Measurements from ENCODE around the gene RDX.
"Not testable (repeated sequence)": the region's sequence is repeated elsewhere in the genome, so short reads cannot be mapped to it uniquely, and the experiment has no call there.

The RDX gene

DNA sequence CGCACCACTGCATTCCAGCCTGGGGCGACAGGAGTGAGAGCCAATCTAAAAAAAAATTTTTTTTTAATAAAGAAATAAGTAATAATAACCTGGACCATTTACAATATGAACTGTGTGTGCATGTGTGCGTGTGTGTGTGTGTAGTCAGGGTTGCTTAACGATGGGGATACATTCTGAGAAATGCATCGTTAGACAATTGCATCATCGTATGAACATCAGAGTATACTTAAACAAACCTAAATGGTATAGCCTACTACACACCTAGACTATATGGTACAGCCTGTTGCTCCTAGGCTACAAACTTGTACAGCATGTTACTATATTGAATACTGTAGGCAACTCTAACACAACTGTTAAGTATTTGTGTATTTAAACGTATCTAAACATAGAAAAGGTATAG is 26.4 kb downstream of the RDX start:
- no peak for DNase-seq

DNA sequence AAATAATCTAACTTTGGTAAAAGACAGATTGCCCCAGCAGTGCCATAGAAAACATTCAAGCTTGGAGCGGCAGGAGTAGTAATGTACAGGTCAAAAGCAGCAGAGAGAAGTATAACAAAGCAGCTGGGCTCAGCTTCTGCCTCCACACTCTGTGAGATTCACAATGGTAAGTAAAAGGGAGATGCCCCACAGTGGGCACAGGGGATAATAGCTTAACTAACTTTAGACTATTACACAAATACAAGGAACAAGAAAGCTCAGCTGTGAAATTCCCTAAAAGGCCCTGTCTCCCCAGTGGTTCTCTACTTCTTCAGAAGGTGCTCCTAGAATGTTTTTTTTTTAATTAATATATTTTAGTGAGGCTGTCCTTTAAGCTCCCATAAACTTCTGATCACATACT is 28.0 kb downstream of the RDX start:
- DNase-seq = no peak

DNA sequence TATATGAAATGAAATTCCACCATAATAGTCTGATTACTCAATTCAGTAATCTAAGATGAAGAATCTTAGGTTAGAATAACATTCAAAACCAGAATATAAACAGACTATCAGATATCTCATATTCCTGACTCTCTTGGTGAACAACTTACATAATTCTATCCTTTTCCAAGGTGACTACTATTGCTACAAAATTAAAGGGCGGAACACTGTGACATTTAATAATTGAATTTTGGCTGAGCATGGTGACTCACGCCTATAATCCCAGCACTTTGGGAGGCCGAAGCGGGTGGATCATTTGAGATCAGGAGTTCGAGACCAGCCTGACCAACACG is 34.4 kb downstream of the RDX start:
- DNase-seq = no peak

DNA sequence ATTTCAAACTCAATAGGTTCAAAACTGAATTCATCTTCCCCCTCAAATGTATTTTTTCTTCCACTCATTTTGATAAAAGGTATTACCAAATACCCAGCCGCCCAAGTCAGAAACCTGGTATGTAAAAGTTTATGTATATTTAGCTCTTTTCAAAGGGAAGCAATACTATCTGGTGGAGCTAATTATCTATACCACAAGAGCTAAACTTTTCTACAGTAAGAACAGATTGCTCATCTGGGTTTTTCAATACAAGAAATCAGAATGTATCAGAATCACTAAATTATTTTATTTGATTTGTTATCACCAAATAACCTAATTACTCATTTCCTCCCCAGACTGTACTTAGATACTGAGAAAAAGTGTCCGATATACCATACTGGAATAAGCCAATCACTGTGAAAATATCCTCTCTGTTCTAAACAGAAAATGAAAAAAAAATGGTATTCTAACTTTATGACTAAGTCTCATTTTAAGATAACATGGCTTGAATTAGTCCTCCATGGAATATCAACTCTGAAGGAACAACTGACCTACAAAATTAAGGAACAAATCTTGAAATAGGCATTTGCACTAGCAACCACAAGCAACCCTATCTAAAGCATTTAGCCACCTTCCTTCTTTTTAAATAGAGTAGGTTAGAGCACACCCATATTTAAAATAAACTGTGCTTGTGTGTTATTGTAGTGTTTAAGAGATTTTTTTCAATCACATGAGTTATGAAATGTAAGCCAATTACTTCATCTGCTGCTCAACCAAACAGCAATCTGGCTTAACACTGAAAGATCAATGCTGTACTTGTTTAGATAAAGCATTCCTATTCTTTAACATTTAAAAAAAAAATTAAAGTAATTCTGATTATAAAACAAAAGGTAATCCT is 35.0 kb downstream of the RDX start:
- no peak for DNase-seq

DNA sequence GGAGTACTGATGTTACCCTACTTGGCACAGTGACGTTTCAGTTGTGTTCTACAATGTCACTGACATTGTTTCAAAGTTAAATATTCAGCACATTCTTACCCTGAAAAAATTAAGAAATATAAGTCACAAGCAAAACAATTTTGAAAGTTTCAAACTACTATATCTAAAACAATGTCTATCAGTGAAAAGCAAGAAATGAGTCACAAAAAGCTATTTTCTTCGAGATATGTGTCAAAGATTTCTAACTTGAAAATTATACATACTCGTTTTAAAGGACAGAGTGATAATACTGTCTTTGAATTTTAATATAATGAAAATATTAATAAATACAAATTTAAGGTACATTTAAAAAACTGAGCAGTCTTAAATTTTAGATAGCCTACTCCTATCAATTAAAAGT is 42.9 kb downstream of the RDX start:
- DNase-seq = no peak

DNA sequence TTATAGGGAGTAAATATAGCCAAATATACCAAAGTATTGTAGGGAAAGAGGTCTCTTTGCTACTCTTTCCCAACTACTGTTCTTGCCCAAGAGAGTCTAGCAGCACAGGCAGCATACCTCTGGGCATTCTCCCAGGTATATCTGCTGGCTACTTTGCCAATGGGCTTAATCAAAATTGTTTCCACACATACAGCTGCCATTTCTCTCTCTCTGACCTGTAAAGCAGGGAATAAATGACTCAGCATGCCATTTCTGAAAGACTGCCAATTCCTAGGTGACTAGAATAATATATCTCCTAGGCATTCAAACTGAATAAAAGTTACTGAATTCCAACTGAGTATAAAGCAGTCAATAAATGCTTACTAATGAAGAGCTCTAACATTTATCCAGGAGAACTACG is 44.6 kb downstream of the RDX start:
- DNase-seq = no peak

DNA sequence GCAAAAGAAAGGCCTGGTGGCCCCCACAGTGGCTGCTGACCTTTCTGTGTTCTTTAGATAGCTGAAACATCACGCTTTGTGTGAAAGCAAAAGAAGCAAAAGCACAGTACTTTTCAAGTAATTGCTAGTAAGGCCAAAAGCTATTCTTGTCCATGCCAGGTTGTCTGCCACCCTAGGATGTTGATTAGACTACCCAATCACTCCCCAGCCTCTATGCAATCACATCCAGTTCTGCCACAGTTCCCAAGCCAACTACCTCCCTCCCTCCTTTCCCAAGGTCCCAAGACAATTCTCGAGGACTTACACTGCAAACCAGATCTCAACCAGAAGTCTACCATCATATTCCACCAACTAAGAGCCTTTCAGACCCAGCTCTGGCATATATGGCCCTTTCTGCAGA is 46.2 kb downstream of the RDX start:
- no peak for DNase-seq

DNA sequence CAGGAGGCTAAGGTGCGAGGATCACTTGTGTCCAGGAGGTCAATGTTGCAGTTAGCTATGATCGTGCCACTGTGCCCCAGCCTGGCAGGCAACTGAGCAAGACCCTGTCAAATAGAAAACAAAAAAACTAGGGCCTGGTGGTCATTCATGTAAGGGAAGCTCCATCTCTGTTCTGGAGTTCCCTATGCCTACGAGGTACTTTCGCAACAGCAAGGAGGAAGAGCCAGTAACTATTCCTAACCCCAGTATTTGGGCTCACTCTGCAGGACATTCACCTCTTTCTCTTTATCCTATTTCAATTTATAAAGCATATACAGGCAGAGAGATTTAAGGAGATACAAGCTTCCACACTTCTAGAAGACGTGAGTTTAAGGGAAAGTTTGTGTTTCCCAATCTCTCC is 46.6 kb downstream of the RDX start:
- DNase-seq = no peak

DNA sequence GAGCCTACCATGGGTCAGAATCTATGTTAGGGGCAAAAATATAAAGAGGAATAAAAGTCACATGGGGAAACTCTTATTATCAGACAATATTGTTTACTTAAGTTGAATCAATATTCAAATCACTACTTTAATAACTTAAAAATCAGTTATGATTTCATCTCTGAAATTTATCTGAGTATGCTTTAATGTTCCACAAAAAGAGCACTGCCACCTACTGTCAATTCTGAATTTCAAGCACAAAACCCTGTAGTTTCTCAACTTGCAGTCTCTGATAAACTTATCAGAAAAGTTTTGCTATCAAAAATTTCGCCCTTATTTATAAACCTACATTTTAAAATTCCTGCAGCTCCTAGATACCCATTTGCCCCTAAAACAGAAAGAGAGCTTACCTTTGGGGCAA is 47.3 kb downstream of the RDX start:
- no peak for DNase-seq

GRCh38 chr11:110243791-110244190 is 52.6 kb downstream of the RDX start:
- DNase-seq = no peak

DNA sequence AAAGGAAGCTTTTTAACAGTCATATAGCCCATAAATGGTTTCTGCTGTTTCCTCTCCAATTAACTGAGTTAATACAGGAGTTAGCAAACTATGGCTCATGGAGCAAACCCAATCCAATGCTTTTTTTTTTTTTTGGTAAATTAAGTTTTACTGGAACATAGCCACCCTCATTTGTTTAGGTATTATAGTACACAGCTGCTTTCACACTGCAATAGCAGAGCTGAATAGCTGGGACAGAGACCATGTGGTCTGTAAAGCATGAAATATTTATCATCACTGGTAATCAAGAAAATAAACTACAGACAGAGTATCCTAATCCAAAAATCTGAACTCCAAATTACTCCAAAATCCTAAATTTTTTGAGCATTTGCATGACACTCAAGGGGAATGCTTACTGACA is 53.7 kb downstream of the RDX start:
- DNase-seq = no peak

GRCh38 chr11:110242188-110242587 is 54.2 kb downstream of the RDX start:
- DNase-seq = no peak

- no peak for DNase-seq
Observed at GRCh38 chr11:110235966-110236365, 60.4 kb downstream of the RDX start.

DNA sequence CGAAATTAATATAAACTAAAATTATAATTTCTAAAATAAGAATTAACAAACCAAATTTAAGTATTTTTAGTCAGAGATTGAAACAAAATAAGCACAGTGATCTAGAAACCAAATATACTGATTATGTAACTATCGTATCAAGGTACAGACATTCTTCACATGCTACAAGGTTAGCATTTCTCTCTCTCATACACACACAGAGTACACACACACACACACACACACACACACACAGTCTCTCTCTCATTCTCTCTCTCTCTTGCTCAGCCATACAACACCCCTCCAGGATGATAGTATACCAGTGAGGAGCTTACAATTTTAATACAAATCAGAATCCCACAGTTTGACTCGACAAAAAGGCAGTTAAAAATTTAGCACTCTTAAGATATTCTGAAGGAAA is 66.0 kb downstream of the RDX start:
- DNase-seq = no peak

GRCh38 chr11:110219006-110219785 is 77.2 kb downstream of the RDX start:
- DNase-seq = no peak

GRCh38 chr11:110217936-110218335 is 78.5 kb downstream of the RDX start:
- DNase-seq = no peak

DNA sequence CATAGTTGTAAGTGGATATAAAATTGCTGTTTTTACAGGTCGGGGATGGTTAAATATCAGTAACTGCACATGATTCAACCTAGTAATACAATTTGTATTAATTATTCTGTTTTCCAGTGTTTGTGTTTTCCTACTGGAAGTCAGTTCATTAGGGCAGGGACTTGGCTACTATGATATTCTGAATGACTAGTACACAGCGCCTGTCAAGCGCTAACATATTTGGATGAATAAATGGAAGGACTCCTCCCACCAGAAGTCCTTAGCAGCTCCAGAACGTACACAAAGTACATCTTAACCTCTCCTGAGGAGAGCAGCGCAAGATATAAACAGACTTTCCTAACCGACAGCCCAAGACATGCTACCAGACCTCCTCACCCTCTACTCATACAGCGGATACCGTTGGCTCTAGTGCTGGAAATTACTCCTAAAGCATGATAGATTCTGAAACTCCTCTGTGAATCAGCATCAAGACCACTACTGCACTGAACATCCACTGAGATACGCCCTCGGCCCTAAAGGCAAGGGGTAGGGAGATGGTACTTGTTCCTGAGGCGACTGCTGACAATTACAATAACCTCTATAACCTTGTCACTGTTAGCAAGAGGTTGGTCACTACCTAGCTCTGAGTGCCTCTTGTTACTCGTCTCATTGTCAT is 79.1 kb downstream of the RDX start:
- no peak for DNase-seq

- not testable (repeated sequence) for DNase-seq
Observed at GRCh38 chr11:110209313-110209694, 87.1 kb downstream of the RDX start.

DNA sequence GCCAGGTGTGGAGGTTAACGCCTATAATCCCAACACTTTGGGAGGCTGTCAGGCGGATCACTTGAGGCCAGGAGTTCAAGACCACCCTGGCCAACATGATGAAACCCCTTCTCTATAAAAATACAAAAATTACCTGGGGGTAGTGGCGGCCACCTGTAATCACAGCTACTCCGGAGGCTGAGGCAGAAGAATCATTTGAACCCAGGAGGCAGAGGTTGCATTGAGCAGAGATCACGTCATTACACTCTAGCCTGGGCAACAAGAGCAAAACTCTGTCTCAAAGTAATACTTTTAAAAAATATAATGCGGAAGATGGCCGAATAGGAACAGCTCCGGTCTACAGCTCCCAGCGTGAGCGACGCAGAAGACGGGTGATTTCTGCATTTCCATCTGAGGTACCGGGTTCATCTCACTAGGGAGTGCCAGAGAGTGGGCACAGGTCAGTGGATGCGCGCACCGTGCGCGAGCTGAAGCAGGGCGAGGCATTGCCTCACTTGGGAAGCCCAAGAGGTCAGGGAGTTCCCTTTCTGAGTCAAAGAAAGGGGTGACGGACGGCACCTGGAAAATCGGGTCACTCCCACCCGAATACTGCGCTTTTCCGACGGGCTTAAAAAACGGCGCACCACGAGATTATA is 87.6 kb downstream of the RDX start:
- DNase-seq = not testable (repeated sequence)

- DNase-seq = no peak
Observed at GRCh38 chr11:110207123-110207522, 89.3 kb downstream of the RDX start.

- DNase-seq = no peak
Observed at GRCh38 chr11:110200836-110201235, 95.6 kb downstream of the RDX start.

DNA sequence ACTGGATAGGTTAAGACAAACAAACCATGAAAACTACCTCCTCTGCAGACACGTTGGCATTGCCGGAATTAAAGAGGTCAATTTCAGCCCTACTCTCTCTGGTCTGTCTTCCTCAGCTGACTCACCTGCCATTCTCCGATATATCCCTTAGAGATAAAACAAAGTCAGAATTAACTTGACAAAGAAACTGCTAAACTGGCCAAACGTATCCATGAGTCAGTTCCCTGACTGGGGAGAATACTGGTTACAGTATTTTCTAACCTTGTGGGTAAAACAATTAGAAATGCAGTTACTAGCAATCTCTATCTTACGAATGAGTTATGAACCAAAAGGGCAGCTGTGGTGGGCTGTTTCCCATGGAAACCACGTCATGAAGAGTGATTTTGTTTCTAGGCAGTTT is 96.2 kb downstream of the RDX start:
- DNase-seq = no peak

GRCh38 chr11:110199184-110199981 is 97.0 kb downstream of the RDX start:
- DNase-seq = no peak

All from NCI-H1092 (cell line).